AG09319 (cell line): ENCODE measurements around the gene BCAT1.

Experiments
- DNase-seq: peaks from one replicate; pipeline ENCODE4 v3.0.0-alpha.2; 2010; ENCODE audit warnings: low read depth; ENCODE audit errors: extremely low read depth
- TF ChIP-seq, protein P1 (sequence below): IDR thresholded peaks from 2 replicates; pipeline ENCODE4 v1.5.1; 2011; ENCODE audit warnings: low read depth, mild to moderate bottlenecking, inconsistent platforms, low read length, moderate library complexity

Gene BCAT1

DNA sequence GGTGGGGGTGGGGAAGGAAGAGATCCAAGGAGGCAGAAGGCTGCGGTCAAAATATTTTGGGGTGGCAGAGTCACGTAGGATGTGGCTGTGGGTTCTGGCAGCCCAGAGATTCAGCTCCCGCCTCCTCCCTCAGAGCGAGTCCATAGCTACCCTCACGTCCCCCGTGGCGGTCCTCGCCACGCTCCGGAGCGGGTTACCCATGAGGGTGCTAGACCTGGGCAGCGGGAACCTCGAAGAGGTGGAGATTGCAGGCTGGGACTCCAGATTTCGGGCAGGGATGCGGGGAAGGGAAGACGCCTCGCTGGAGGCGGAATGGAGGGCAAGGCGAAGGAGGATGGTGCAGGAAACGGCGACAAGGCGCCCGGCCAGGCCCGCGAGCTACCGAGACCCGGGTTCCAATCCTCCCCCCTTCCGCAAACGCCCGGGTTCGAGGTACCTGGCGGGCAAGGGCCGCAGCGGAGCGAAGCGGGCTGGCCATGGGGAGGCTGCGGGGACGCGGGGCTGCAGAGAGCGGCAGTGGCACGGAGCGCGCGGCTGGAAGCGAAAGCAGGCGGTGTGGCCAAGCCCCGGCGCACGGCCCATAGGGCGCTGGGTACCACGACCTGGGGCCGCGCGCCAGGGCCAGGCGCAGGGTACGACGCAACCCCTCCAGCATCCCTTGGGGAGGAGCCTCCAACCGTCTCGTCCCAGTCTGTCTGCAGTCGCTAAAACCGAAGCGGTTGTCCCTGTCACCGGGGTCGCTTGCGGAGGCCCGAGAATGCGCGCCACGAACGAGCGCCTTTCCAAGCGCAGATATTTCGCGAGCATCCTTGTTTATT, 46.2 kb downstream of the BCAT1 start:
- no peak for DNase-seq
- TF ChIP-seq, protein P1, sequence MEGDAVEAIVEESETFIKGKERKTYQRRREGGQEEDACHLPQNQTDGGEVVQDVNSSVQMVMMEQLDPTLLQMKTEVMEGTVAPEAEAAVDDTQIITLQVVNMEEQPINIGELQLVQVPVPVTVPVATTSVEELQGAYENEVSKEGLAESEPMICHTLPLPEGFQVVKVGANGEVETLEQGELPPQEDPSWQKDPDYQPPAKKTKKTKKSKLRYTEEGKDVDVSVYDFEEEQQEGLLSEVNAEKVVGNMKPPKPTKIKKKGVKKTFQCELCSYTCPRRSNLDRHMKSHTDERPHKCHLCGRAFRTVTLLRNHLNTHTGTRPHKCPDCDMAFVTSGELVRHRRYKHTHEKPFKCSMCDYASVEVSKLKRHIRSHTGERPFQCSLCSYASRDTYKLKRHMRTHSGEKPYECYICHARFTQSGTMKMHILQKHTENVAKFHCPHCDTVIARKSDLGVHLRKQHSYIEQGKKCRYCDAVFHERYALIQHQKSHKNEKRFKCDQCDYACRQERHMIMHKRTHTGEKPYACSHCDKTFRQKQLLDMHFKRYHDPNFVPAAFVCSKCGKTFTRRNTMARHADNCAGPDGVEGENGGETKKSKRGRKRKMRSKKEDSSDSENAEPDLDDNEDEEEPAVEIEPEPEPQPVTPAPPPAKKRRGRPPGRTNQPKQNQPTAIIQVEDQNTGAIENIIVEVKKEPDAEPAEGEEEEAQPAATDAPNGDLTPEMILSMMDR, result no peak

DNA sequence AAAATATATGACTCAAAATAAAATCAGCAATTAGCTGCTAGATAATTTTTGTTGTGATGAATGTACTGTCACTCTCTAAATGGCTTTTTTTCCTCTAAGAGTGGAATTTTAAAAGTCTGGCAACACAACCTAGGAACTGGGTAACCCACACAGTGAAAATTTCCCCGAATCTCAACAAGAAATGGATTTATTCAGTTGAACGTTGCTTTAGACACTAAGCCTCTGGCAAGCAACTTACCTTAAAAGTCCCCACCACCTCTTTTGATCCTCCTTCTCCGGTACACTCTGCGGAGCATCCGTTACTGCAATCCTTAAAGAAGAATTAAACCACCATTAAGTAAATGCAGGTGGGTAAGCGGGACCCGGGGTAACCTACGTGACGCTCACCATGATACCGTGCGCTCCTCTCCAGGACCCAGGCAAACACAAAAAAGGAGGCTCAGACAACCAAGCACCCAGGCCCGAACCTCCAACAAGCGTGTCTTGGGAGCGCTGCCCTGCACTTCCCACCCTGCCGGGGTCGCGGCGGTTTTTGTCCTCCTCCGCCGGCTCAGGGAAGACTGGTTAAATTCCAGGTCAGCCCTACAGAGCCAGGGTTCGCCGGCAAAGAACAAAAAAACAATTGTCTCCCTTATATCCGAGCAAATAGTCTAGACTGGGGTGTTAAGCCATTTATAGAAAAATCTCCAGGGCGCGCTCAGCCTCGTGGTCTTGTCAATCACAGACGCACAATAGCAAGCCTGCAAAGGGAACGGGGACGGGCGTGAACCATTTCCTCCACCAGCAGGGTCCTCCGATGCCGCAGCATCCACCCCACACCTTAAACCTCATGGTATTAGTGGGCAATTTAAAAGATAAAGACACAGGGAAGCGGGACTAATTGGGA, 47.1 kb downstream of the BCAT1 start:
- DNase-seq, result no peak
- TF ChIP-seq, protein P1, result no peak

DNA sequence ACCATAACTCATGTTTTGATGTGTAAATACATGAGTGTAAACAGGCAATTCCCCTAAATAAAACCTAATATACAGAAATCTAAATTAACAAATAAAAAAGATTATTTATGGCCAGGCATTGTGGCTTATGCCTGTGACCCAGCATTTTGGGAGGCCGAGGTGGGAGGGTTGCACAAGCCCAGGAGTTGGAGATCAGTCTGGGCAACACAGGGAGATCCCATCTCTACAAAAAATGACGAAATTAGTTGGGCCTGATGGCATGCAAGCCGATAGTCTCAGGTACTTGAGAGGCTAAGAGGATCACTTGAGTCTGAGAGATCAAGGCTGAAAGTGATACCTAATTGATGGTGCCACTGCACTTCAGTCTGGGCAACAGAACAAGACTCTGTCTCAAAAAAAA, 48.7 kb downstream of the BCAT1 start:
- TF ChIP-seq, protein P1, result no peak
- no peak for DNase-seq

DNA sequence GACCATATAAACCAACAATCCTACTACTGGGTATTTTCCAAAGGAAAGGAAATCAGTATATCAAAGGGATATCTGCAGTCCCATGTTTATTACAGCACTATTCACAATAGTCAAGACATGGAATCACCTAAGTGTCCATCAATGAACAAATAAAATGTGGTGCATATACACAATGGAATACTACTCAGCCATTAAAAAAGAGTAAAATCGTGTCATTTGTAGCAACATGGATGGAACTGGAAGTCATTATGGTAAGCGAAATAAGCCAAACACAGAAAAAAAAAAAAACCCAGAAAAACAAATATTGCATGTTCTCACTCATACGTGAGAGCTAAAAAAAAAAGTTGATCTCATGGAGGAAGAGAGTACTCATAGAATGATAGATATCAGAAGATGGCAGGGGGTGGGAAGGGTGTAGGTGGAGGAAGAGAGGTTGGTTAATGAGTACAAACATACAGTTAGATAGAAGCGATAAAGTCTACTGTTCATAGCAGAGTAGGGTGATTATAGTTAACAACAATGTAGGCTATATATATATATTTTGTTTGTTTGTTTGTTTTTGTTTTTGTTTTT, 49.3 kb downstream of the BCAT1 start:
- TF ChIP-seq, protein P1, result no peak
- no peak for DNase-seq

DNA sequence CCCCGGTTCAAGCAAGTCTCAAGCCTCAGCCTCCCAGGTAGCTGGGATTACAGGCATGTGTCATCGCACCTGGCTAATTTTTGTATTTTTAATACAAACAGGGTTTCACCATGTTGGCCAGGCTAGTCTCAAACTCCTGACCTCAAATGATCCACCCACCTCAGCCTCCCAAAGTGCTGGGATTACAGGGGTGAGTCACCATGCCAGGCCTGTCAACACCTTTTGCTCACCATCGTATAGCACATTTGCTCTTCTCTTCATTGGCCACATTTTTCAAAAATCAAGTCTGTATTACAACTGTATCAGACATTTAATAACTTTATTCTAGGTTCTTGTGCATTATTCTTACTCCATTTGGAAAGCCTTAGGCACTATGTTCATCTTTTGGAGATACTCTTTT, 50.3 kb downstream of the BCAT1 start:
- TF ChIP-seq, protein P1, result no peak
- no peak for DNase-seq

DNA sequence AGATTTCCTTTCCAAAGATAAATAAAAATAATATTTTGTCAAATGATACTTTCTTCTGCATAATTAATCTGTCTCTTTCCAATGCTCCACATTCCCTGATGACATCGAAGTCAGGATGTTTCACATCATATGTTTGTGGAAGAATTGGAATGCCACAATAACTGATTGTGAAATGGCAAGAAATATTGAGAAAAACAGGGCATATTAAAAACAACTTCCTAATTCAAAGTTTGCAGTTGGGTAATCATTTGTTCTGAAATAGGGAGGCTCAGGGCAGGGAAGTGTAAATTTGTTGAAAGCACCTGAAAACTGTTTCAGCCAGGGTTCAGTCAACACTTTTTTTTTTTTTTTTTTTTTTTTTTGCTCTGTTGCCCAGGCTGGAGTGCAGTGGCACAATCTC, 50.7 kb downstream of the BCAT1 start:
- TF ChIP-seq, protein P1, result no peak
- no peak for DNase-seq

DNA sequence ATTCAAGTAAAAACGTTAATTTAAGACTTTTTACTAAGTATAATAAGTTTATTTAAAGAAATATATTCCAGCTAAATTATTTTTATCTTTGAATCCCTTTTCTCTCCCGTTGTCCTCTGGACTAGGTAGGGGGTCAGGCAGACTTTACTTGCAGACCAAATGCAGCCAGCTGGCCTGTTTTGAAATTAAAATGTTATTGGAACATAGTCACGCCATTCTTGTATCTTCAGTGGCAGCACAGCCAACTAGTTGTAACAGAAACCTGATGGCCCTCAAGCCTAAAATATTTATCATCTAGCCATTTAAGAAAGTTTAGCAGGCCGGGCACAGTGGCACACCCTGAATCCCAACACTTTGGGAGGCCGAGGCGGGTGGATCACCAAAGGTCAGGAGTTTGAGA, 52.7 kb downstream of the BCAT1 start:
- DNase-seq, result no peak
- TF ChIP-seq, protein P1, result no peak
